Mucosa of descending colon (tissue), 3 donors: ENCODE measurements around the gene NOBOX. TPM values are rescaled to one million over a fixed set of nuclear protein-coding genes. Genes with fewer than 3 reads are reported as not detected.
"Not testable (repeated sequence)": the region's sequence is repeated elsewhere in the genome, so short reads cannot be mapped to it uniquely, and the experiment has no call there.

Source experiments
- ATAC-seq: fragments of 200-7000 bp; cut with Tn5 transposase; one replicate; pipeline ENCODE4 v1.9.1; 2020; ENCODE audit warnings: mild to moderate bottlenecking, moderate library complexity
- DNase-seq, 3 donors: peaks; one replicate each; pipeline ENCODE4 v3.0.0-alpha.2; 2020
- H3K36me3 ChIP-seq: fragments of 200-600 bp; one replicate; pipeline ENCODE4 v1.8.0; 2021; ENCODE audit warnings: low read depth, mild to moderate bottlenecking
- H3K4me1 ChIP-seq: fragments of 200-600 bp; one replicate; pipeline ENCODE4 v1.8.0; 2021; ENCODE audit warnings: low read depth, mild to moderate bottlenecking
- H3K4me3 ChIP-seq: fragments of 200-600 bp; one replicate; pipeline ENCODE4 v1.8.0; 2021; ENCODE audit warnings: mild to moderate bottlenecking
- H3K9me3 ChIP-seq: fragments of 200-600 bp; one replicate; pipeline ENCODE4 v1.8.0; 2021; ENCODE audit warnings: mild to moderate bottlenecking
- CTCF ChIP-seq: fragments of 200-600 bp; IDR thresholded peaks from one replicate; pipeline ENCODE4 v1.8.0; 2022; ENCODE audit warnings: antibody characterized with exemption, mild to moderate bottlenecking
- intact Hi-C, 2 donors: fragments of 100-400 bp; cut with DNase I in 1 of 2; cut with micrococcal nuclease in 1 of 2; formaldehyde crosslinking; loops; one replicate each; pipeline versions ENCODE4 v1.11.0 to v1.11.1; 2022; cut with DNase I, micrococcal nuclease
- total RNA-seq, 3 donors: library from RNA; stranded (reverse); fragmentation: NEBNext Ultra II Directional in 2 of 3; extraction: Animal tissue kit (Norgen Biotek cat#: 25700) in 2 of 3; gene quantifications; one replicate each; pipeline versions ENCODE4 v1.2.1 to v1.2.4, GENCODE V29; 2021 to 2023
- donor health status: DM: no; HTN: no; CAD: no; lungs with moderate emphysema.
- donor health status: DM: no; HTN: no; CAD: no.
- donor health status: DM: no; HTN: yes; CAD: no.

The NOBOX gene
- total RNA-seq, 3 donors from 2014 or later, result not detected

GRCh38 chr7:144437370-144438191, 34.1 kb upstream of the NOBOX start:
- no peaks in the 10 kb centered on the region for H3K36me3 ChIP-seq
- no peaks in the 10 kb centered on the region for H3K4me1 ChIP-seq
- intact Hi-C loops, result no loop called here
- ATAC-seq, result peak; percentile 68
- H3K9me3 ChIP-seq, result no peaks in the 10 kb centered on the region
- no peak overlapping the region for H3K4me3 ChIP-seq
- no peak for TF ChIP-seq CTCF
- peak in 1 of 3 donors; percentile 96 for DNase-seq

- H3K4me1 ChIP-seq, result no peaks in the 10 kb centered on the region
- intact Hi-C loops, result no loop called here
- H3K36me3 ChIP-seq, result no peaks in the 10 kb centered on the region
- H3K4me3 ChIP-seq, result no peak overlapping the region
- DNase-seq (no peak), ATAC-seq (no peak)
- H3K9me3 ChIP-seq, result no peaks in the 10 kb centered on the region
- no peak for TF ChIP-seq CTCF
Measured at GRCh38 chr7:144436500-144436899, 33.0 kb upstream of the NOBOX start.

- no peak for TF ChIP-seq CTCF
- H3K4me1 ChIP-seq, result no peaks in the 10 kb centered on the region
- no peak for ATAC-seq
- no peaks in the 10 kb centered on the region for H3K36me3 ChIP-seq
- intact Hi-C loops, result no loop called here
- H3K4me3 ChIP-seq, result no peak overlapping the region
- no peak for DNase-seq
- H3K9me3 ChIP-seq, result peaks cover 10% of the 10 kb centered on the region
Measured at GRCh38 chr7:144428431-144428830, 24.9 kb upstream of the NOBOX start.

- intact Hi-C loops, H3K36me3 ChIP-seq, H3K4me1 ChIP-seq, DNase-seq, H3K4me3 ChIP-seq, ATAC-seq: not testable (repeated sequence)
- peaks cover 10% of the 10 kb centered on the region for H3K9me3 ChIP-seq
Measured at GRCh38 chr7:144427539-144427938, 24.0 kb upstream of the NOBOX start.

- intact Hi-C loops, H3K4me3 ChIP-seq, H3K4me1 ChIP-seq, ATAC-seq, H3K36me3 ChIP-seq, H3K9me3 ChIP-seq: not testable (repeated sequence)
- peak in 1 of 3 donors; percentile 15 for DNase-seq
Measured at GRCh38 chr7:144418931-144419330, 15.4 kb upstream of the NOBOX start.

DNA sequence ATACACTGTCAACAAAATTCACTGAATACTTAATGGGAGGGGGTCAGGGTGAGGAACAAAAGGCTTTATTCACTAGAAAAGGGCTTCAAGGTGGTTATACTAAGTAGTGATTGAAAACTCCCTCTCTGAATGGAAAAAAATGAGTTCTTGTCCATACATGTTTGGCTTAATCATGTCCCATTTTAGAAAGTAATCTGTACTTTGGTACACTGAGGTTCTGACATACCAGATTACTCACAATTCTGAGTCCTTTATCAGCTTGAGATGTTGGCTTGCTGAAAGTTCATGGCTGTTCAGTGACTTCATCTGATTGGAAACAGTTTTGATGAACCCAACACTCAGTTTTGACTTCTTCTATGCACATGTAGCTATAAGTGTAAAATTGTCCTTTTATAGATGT, 12.8 kb upstream of the NOBOX start:
- DNase-seq, result no peak
- no peak for ATAC-seq
- TF ChIP-seq CTCF, result no peak
- intact Hi-C loops, result no loop called here
- no peaks in the 10 kb centered on the region for H3K36me3 ChIP-seq
- H3K9me3 ChIP-seq, result no peaks in the 10 kb centered on the region
- no peaks in the 10 kb centered on the region for H3K4me1 ChIP-seq
- no peak overlapping the region for H3K4me3 ChIP-seq
